Activated T-helper 2 cell treated with anti-CD3 and anti-CD28 coated beads, Interferon-gamma antibody, Interleukin-2, Interleukin-4, amounts not matched to agents 10 μg/mL and 5 μg/mL and 100 μg/mL, durations not matched to agents 14 hours and 24 hours and 36 hours (primary cell): ENCODE data around the gene MYOG. TPM values are rescaled to one million over a fixed set of nuclear protein-coding genes. Genes with fewer than 3 reads are reported as not detected.

Experiments
- DNase-seq: peaks from one replicate; pipeline ENCODE4 v3.0.0; 2021; ENCODE audit warnings: low spot score
- H3K27ac Mint-ChIP-seq: one replicate; pipeline ENCODE4 v1.8.0; 2021; ENCODE audit warnings: mixed read lengths
- H3K27me3 Mint-ChIP-seq: one replicate; pipeline ENCODE4 v1.8.0; 2021; ENCODE audit warnings: low read depth, mixed read lengths
- H3K36me3 Mint-ChIP-seq: one replicate; pipeline ENCODE4 v1.8.0; 2021; ENCODE audit warnings: low read depth, mixed read lengths
- H3K4me1 Mint-ChIP-seq: one replicate; pipeline ENCODE4 v1.8.0; 2021; ENCODE audit warnings: low read depth, mixed read lengths
- H3K4me3 Mint-ChIP-seq: one replicate; pipeline ENCODE4 v1.8.0; 2021; ENCODE audit warnings: low read depth, mild to moderate bottlenecking, moderate library complexity, mixed read lengths
- H3K9me3 Mint-ChIP-seq: one replicate; pipeline ENCODE4 v1.8.0; 2021; ENCODE audit warnings: mixed read lengths
- intact Hi-C: fragments of 100-400 bp; cut with micrococcal nuclease; formaldehyde crosslinking; loops from one replicate; pipeline ENCODE4 v1.15.1; 2023
- total RNA-seq: library from RNA; stranded (reverse); gene quantifications from 2 replicates; pipeline ENCODE4 v1.2.3, GENCODE V29; 2022

MYOG gene
- total RNA-seq, 1 donor from 2014 or later, result not detected

DNA sequence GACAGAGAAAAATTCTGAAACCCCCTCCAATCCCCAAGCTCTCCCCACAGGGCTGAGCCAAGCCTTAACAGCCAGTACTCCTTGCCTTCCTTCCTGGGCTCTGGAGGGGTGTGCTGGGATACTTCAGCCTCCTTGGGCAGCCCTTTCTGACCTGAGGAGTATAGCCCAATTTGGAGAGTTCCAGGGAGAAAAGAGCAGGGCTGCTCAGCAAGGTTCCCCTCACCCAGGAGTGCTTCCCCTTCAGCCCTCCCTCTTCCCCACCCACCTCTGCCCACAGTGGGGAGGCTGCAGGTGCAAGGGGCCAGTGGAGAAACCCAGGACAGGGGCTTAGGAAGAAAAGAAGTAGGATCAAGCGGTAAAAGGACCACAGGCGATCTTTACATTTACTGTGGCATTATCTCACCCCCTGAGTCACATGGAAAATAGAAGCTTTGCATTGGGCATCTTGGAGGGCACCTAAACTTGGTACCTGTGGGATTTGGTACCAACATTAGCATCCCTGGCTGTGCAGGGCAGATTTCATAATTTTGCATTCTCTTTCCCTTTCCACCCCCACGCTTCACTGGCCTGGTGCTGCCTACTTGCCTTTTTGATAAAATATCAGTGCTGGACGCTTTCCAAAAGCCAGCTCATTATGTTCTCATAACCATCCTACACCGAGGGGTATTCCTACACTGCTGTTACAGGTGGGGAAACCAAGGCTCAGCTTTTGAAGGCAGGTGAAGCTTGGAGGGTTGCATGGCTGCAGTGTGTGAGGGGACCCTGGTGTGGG lies 38.9 kb upstream of the MYOG start:
- no peaks in the 10 kb centered on the region for H3K9me3 Mint-ChIP-seq
- no peak overlapping the region for H3K27ac Mint-ChIP-seq
- intact Hi-C loops, result no loop called here
- H3K27me3 Mint-ChIP-seq, result peaks cover 53% of the 10 kb centered on the region
- H3K36me3 Mint-ChIP-seq, result no peaks in the 10 kb centered on the region
- H3K4me1 Mint-ChIP-seq, result peaks cover 8% of the 10 kb centered on the region
- no peak for DNase-seq
- no peak overlapping the region for H3K4me3 Mint-ChIP-seq

DNA sequence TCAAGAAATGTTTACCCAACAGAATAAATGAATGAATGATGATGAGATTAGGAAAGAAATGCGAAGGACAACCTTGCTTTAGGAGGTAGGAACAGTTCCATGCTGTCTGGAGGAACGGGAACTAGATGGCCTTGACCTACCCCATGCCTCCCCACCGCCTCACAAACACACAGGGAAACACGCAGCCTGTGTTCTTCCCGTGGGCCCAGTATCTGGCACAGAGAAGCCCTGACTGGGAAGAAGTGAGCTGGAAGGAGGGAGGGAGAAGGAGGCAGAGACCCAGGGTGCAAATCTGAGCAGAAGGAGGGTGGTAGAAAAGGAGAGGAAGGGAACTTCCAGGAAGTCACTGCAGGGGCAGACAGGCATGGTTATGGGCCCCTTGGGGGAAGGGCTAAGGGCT lies 38.2 kb upstream of the MYOG start:
- Mint-ChIP-seq H3K27me3 (peaks cover 51% of the 10 kb centered on the region), H3K4me3 (no peak overlapping the region), H3K36me3 (no peaks in the 10 kb centered on the region), H3K9me3 (no peaks in the 10 kb centered on the region), H3K27ac (no peak overlapping the region), H3K4me1 (peaks cover 8% of the 10 kb centered on the region)
- intact Hi-C loops, result no loop called here
- no peak for DNase-seq

DNA sequence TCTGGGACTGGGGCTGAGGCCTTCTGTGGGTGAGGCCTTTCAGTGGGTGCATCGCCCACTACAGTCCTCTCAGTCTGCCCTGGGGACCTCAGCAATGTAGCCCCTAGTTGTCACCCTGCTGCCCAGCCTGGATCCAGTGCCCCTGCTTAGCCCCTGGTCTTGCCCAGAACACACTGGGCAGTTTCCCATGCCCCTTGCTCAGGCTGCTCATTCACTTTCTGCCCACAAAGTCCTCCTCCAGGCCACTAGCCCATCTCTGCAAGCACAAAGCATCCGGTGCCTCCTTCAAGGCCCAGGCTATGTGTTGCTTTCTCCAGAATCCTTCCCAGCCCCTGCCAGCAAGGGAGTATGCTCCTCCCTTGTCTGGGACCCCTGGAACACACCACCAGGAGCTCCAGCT lies 36.3 kb upstream of the MYOG start:
- intact Hi-C loops, result no loop called here
- Mint-ChIP-seq H3K36me3 (no peaks in the 10 kb centered on the region), H3K4me3 (no peak overlapping the region), H3K27ac (no peak overlapping the region), H3K4me1 (peaks cover 7% of the 10 kb centered on the region), H3K27me3 (peaks cover 51% of the 10 kb centered on the region), H3K9me3 (no peaks in the 10 kb centered on the region)
- no peak for DNase-seq

DNA sequence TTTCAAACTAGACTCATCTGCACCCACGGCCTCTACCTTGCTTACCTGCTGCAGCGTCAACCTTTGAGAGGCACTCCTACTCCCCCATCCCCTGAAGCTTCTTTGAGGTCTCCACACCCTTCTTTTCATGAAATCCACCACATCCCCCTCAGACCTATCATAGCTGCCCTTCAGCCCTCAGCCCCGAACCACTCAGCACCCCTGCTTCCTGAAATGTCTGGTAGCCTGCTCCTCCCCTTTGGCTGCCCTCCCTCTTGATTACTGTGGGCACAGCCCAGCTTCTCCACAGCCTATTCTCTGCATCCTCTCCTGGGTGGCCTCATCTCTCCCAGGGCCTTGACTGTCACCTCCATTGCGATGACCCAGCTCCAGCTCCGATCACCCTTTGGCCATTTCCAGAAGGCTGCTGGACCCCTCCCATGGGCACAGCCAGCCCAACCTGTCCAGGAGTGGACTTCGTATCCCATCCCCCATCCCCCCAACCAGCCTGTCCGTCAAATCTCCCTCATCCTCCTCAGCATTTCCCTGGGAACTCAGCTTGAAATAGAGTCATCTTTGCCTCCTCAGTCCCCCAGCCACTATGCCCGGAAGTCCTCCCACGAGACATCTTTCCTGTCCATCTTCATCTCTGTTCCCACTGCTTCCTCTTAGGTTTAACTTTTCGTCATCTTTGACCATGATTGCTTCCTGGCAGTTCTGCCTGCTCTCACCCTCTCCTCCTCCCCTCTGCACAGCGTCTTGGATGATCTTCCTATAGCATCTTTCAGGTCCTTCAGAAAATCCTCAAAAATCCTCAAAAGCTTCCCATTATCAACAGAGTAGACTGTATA lies 35.6 kb upstream of the MYOG start:
- intact Hi-C loops, result no loop called here
- no peak for DNase-seq
- Mint-ChIP-seq H3K36me3 (no peaks in the 10 kb centered on the region), H3K9me3 (no peaks in the 10 kb centered on the region), H3K27me3 (peaks cover 48% of the 10 kb centered on the region), H3K27ac (no peak overlapping the region), H3K4me1 (peaks cover 4% of the 10 kb centered on the region), H3K4me3 (no peak overlapping the region)

DNA sequence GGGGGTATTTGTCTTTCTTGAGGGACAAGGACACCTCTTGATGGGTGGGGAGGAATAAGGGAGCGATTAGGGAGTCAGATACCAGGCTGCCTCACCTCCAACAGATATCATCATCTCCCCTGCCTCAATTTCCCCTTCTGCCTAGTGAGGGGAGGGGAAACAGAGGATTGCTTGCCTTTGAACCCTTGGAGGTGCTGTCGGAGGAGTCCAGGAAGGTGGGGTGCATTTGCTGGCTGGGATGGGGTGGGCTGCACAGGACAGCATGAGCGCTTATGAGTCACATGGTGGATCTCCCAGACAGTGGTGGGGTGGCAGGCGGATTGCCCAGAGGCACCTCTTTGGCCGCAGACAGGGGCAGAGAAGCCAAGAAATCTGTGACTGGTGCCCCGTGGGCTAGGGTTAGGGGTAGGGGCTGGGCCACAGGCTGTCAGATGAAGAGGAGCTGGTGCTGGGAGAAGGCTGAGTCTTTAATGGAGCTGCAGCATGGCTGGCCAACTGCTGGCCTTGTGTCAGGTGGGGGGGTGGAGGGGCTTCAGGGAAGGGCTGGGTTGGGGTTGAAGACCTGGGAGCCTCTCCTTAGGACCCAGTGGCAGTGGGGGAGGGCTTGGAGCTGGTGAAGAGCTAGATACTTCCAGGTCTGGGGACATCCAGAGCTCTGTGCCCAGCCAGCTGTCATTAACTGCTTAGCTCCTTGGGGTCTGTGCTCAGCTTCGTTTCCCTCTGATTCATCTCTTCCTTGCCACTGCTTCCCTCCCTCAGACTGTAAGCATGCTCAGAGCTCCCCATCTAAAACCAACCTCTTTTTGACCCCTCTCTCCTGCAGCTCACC lies 34.7 kb upstream of the MYOG start:
- H3K4me1 Mint-ChIP-seq, result peaks cover 4% of the 10 kb centered on the region
- no peaks in the 10 kb centered on the region for H3K36me3 Mint-ChIP-seq
- intact Hi-C loops, result no loop called here
- H3K4me3 Mint-ChIP-seq, result no peak overlapping the region
- no peak overlapping the region for H3K27ac Mint-ChIP-seq
- peaks cover 43% of the 10 kb centered on the region for H3K27me3 Mint-ChIP-seq
- DNase-seq, result no peak
- H3K9me3 Mint-ChIP-seq, result no peaks in the 10 kb centered on the region

DNA sequence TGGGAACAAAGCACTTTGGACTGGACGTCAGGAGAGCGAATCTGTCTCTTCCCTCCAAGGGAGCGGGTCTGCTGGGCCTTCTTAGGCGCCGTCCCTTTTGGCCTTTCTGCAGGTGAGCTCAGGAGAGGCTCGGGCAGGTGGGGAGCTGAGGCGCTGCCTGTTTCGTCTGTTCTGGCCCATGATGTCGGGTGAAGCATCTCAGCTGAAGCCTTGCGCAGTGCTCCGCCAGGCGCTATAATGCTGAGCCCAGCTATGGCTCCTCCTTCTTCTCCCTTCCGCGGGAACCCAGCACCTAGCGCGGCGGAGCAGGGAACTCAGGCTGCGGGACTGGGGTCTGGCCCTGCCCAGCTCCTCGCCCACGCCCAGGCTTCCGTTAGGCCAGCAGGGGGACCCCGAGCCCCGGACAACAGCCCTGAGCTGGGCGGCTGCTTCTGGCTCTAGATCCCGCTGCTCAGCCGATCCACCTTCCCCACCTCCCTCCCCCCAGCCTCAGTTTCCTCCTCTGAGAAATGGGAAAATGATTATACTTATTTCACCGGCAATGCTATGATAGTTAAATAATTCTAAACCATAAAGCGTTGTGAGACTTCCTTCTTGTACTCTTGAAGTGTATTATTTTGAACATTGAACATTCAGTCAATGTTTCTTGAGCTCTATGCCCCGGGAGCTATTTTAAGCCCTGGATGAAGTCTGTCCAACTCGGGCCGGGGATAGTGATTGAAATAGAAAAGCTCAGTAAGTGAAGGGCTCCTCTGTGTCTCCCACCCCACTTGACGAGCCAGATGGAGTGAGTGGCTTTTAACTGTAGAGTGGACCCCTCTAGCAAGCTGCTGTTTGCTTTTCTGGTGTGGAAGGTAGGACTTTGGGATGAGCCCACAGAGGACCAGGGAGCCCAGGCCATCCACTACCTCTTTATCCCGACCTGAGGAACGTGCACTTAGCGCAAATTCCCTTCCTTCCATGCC lies 32.1 kb upstream of the MYOG start:
- Mint-ChIP-seq H3K36me3 (no peaks in the 10 kb centered on the region), H3K27ac (no peak overlapping the region), H3K9me3 (no peaks in the 10 kb centered on the region), H3K4me3 (no peak overlapping the region), H3K4me1 (peaks cover 4% of the 10 kb centered on the region), H3K27me3 (peaks cover 33% of the 10 kb centered on the region)
- intact Hi-C loops, result no loop called here
- no peak for DNase-seq

DNA sequence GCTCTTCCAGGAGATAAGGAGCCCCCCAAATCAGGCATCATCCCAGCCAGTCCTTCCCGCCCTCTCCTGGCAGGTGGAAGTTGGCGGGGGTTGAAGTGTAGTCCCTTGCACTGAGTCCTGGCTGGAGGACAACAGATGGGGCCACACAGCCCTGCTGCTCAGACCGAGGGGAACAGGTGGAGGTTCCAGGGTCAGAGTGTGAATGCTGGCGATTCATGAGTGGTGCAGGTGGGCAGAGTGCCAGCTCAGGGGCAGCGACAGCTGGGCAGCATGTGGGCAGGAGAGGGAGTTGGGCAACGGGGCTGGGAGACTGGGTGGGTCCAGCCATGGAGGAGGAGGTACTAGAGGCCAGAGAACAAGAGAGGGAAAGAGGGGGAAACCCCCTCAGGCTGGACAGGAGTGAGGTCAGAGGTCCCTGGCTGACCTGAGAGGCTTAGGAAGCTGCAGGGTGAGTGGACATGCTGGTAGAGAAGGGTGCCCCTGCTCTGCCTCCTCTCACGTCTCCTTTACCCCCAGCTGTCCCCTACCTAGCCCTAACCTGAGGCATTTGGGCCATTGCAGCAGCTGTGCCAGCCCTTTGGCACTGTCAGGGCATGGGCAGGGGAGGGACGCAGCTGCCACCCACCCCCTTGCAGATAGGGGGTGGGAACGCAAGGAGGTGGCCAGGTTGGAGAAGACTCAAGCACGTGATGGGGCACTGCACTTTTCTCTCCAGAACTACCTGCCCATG lies 30.4 kb upstream of the MYOG start:
- H3K4me3 Mint-ChIP-seq, result no peak overlapping the region
- no peak overlapping the region for H3K27ac Mint-ChIP-seq
- H3K9me3 Mint-ChIP-seq, result no peaks in the 10 kb centered on the region
- no peaks in the 10 kb centered on the region for H3K36me3 Mint-ChIP-seq
- intact Hi-C loops, result no loop called here
- no peaks in the 10 kb centered on the region for H3K4me1 Mint-ChIP-seq
- peaks cover 29% of the 10 kb centered on the region for H3K27me3 Mint-ChIP-seq
- no peak for DNase-seq

DNA sequence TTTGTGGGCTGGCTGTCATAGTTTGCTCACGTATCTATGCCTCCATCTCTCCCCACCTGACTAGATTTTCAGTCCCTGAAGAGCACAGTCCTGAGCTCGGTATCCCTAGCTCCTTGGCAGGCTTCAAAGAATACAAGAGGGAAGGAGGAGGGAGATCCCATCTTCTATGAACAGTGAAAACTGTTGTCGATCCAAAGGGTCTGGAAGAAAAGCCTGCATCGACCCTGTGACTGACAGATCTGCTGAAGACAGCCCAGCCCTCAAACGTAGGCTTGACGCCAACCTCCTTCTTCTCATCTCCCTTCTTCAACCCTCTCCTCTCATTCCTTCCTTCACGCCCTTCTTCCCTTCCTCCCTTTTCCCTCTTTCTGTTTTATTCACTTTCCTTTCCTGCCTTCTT lies 28.4 kb upstream of the MYOG start:
- peaks cover 32% of the 10 kb centered on the region for H3K27me3 Mint-ChIP-seq
- H3K36me3 Mint-ChIP-seq, result no peaks in the 10 kb centered on the region
- no peak overlapping the region for H3K27ac Mint-ChIP-seq

DNA sequence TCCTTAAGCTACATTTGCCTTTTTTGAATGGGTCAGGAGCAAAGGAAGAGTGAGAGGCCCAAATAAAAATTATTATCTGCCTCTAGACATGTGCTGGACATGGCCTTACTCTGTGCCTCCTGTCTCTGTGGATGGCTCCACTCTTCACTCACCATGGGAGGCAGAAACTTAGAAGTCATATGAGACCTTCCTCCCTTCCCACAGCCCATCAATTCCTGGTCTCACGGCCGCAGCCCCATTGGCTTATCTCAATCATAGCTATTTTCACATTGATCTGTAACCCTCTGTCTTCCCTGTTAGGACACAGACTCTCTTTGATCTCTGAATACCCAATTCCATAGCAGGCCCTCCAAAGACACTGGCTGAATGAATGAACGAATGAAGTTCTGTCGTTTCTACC lies 27.5 kb upstream of the MYOG start:
- no peak overlapping the region for H3K27ac Mint-ChIP-seq
- no peak for DNase-seq
- intact Hi-C loops, result no loop called here
- H3K9me3 Mint-ChIP-seq, result no peaks in the 10 kb centered on the region
- no peaks in the 10 kb centered on the region for H3K36me3 Mint-ChIP-seq
- peaks cover 35% of the 10 kb centered on the region for H3K27me3 Mint-ChIP-seq
- H3K4me3 Mint-ChIP-seq, result no peak overlapping the region
- H3K4me1 Mint-ChIP-seq, result no peaks in the 10 kb centered on the region

More for the DNA sequence above, 28.4 kb upstream of the MYOG start:
- Mint-ChIP-seq H3K4me1 (no peaks in the 10 kb centered on the region), H3K4me3 (no peak overlapping the region), H3K9me3 (no peaks in the 10 kb centered on the region)
- no peak for DNase-seq
- intact Hi-C loops, result no loop called here

DNA sequence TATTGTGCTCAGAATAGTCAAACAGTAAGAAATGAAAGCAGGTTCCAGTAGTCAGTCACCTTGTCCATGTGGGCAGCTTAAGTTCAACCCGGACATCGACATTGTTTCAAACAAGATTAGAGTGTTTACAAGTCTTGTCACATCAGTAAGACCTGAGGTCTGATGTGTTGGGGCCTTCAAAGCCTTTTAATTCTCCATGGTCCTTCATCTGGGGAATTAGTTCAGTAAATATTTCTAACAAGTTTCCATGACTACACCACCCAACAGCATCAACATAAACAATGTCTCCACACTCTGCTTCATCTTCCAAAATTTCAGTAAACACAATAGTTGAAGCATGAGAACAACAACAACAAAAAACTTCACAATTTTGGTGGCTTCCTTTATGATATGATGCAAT lies 26.7 kb upstream of the MYOG start:
- H3K9me3 Mint-ChIP-seq, result no peaks in the 10 kb centered on the region
- H3K4me3 Mint-ChIP-seq, result no peak overlapping the region
- intact Hi-C loops, result no loop called here
- no peak overlapping the region for H3K27ac Mint-ChIP-seq
- H3K36me3 Mint-ChIP-seq, result no peaks in the 10 kb centered on the region
- H3K4me1 Mint-ChIP-seq, result no peaks in the 10 kb centered on the region
- H3K27me3 Mint-ChIP-seq, result peaks cover 34% of the 10 kb centered on the region
- no peak for DNase-seq

DNA sequence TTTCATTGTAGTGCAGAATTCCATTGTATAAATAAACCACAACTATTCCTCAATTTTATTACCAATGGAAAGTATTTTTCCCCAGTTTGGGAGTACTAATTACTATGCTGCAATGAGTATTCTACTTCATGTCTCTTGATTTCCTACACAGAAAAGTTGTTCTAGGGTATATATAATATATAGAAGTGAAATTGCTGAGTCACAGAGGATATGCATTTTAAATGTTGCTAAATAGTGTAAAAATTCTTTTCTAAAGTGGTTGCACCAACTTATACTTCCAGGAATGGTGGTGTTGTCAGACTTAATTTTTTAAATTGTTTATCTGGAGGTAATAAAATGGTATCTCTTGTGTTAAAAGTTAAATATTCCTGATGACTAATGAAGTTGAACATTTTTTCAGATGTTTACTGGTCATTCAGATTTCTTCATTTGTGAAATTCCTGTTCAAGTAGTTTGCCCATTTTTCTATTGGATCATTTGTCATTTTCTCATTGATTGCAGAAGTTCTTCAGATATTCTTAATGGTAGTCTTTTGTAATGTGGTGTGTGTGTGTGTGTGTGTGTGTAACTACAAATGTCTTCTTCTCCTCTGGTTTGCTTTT lies 19.1 kb upstream of the MYOG start:
- Mint-ChIP-seq H3K27me3 (peaks cover 31% of the 10 kb centered on the region), H3K9me3 (no peaks in the 10 kb centered on the region), H3K27ac (no peak overlapping the region), H3K4me3 (no peak overlapping the region), H3K4me1 (no peaks in the 10 kb centered on the region), H3K36me3 (no peaks in the 10 kb centered on the region)
- intact Hi-C loops, result no loop called here
- DNase-seq, result no peak
